ENCODE measurements around the gene PKNOX2. TPM values are rescaled to one million over a fixed set of nuclear protein-coding genes. Genes with fewer than 3 reads are reported as not detected.

The PKNOX2 gene
- total and polyA plus RNA-seq, 10 of the 15 experiments (the other 5 are each of a cell fraction or from before 2014, with no cell fraction given) = not detected

- TF ChIP-seq GABPA (IDR thresholded peaks at IDR 0.05; ENCODE audit: low read depth) = no peak
- no peak for TF ChIP-seq NBN (IDR thresholded peaks at IDR 0.05)
- no peak for TF ChIP-seq SMAD1 (IDR thresholded peaks at IDR 0.05; ENCODE audit: low read depth, partially characterized antibody)
- no peak for TF ChIP-seq TARDBP (IDR thresholded peaks at IDR 0.05; ENCODE audit: borderline replicate concordance)
- TF ChIP-seq E2F4 (IDR thresholded peaks at IDR 0.05; ENCODE audit: low read depth, low read length) = no peak
- H3K79me2 ChIP-seq (ENCODE audit: control insufficient read depth, insufficient read depth, low read length) = no peaks in the 10 kb centered on the region
- in situ Hi-C loops (cut with MboI) = loop anchor here (10.0 kb wide), 1 partner anchor 186 kb away; the partner anchor contains the start of gene CCDC15
- DNase-seq (ENCODE audit: low read depth, low spot score) (no peak), ATAC-seq (no peak), FAIRE-seq (no peak)
- no peaks in the 10 kb centered on the region for H3K36me3 ChIP-seq (ENCODE audit: control insufficient read depth in 2 of 2, insufficient read depth in 2 of 2, low read length in 1 of 2)
- no peak overlapping the region for H3K27ac ChIP-seq (ENCODE audit: control insufficient read depth, insufficient read depth)
- H3K9ac ChIP-seq (ENCODE audit: control insufficient read depth, insufficient read depth, low read length) = no peak overlapping the region
- ChIA-PET SMC1A (ENCODE audit: uncharacterized antibody, unreplicated experiment) (interaction anchor here (0.9 to 5.9 kb wide), 21 partner anchors 15 to 286 kb away, joined by 3 to 52 read pairs (median 4); partner anchors contain the start of genes SLC37A2 and TMEM218), RAD21 (ENCODE audit: unreplicated experiment) (interaction anchor here (0.6 to 4.2 kb wide), 15 partner anchors 12 to 262 kb away, joined by 3 to 44 read pairs (median 4); partner anchors contain the start of genes CCDC15 and TMEM218), POLR2A (no interaction called here), CTCF (interaction anchor here (0.7 to 6.5 kb wide), 35 partner anchors 8 to 390 kb away, joined by 3 to 100 read pairs (median 5); partner anchors contain the start of genes CCDC15, SLC37A2 and TMEM218)
- no peaks in the 10 kb centered on the region for H4K20me1 ChIP-seq (ENCODE audit: control insufficient read depth, insufficient read depth)
- no peaks in the 10 kb centered on the region for H3K9me3 ChIP-seq (replicated peaks; ENCODE audit: control insufficient read depth, insufficient read depth, low read length)
- intact Hi-C loops (cut with micrococcal nuclease; ENCODE audit: unreplicated experiment) = loop anchor here (1.0 to 10.0 kb wide), 4 partner anchors 50 to 256 kb away; partner anchors contain the start of gene SLC37A2
- no TSS peak for BruUV-seq (replicated peaks)
- WGBS (ENCODE audit: insufficient coverage, insufficient replicate concordance, low lambda C conversion rate, missing lambda C conversion rate) = 64% methylated on average over 12 of the region's 12 CpGs
- no peak overlapping the region for H2AFZ ChIP-seq (ENCODE audit: control insufficient read depth, low read depth, low read length)
- H3K4me3 ChIP-seq = no peak overlapping the region
- no peaks in the 10 kb centered on the region for H3K4me1 ChIP-seq (ENCODE audit: control insufficient read depth, insufficient read depth, low read length)
- H3K27me3 ChIP-seq (replicated peaks in 1 of 2; ENCODE audit: control insufficient read depth in 2 of 2, insufficient read depth in 2 of 2, low read length in 1 of 2) = peaks cover 0 to 2% of the 10 kb centered on the region in 2 experiments; a peak in 1 of 4 replicates
- H3K4me2 ChIP-seq (ENCODE audit: control insufficient read depth, insufficient read depth) = no peak overlapping the region
These were observed 23.4 kb upstream of the PKNOX2 start for GRCh38 chr11:125141178-125141577.

Measured in GM12878 (cell line).